Measurements from ENCODE around the gene NIM1K.

NIM1K gene

GRCh38 chr5:43190755-43191603 is 1.0 kb upstream of the NIM1K start:
- peak; percentile 42 for DNase-seq
- TF ChIP-seq CTCF (IDR thresholded peaks at IDR 0.05; ENCODE audit: low read depth, low read length, missing control alignments), result no peak
- no peaks in the 10 kb centered on the region for H3K36me3 ChIP-seq (replicated peaks)
- no peak overlapping the region for H3K27ac ChIP-seq
- H3K27me3 ChIP-seq (replicated peaks), result no peaks in the 10 kb centered on the region
- in situ Hi-C loops (cut with HindIII; ENCODE audit: low pct_ligation_motif_present, low sequenced_read_pairs), result no loop called here
- no peak overlapping the region for H3K4me3 ChIP-seq (ENCODE audit: low read depth, low read length)

GRCh38 chr5:43192558-43193180 is 644 bp downstream of the NIM1K start:
- Histone ChIP-seq H3K4me3 (ENCODE audit: low read depth, low read length) (peak overlapping the region; percentile 56), H3K36me3 (replicated peaks) (no peaks in the 10 kb centered on the region), H3K27ac (no peak overlapping the region), H3K27me3 (replicated peaks) (no peaks in the 10 kb centered on the region)
- TF ChIP-seq CTCF (IDR thresholded peaks at IDR 0.05; ENCODE audit: low read depth, low read length, missing control alignments), result no peak
- no peak for DNase-seq
- in situ Hi-C loops (cut with HindIII; ENCODE audit: low pct_ligation_motif_present, low sequenced_read_pairs), result no loop called here

- no peak for TF ChIP-seq CTCF (IDR thresholded peaks at IDR 0.05; ENCODE audit: low read depth, low read length, missing control alignments)
- Histone ChIP-seq H3K36me3 (replicated peaks) (no peaks in the 10 kb centered on the region), H3K4me3 (ENCODE audit: low read depth, low read length) (peak overlapping the region; percentile 56), H3K27ac (peak overlapping the region; percentile 68), H3K27me3 (replicated peaks) (no peaks in the 10 kb centered on the region)
- in situ Hi-C loops (cut with HindIII; ENCODE audit: low pct_ligation_motif_present, low sequenced_read_pairs), result no loop called here
- peak; percentile 92 for DNase-seq
Measured at GRCh38 chr5:43193181-43193893, 1.3 kb downstream of the NIM1K start.

GRCh38 chr5:43193894-43194265 is 1.9 kb downstream of the NIM1K start:
- in situ Hi-C loops (cut with HindIII; ENCODE audit: low pct_ligation_motif_present, low sequenced_read_pairs), result no loop called here
- H3K4me3 ChIP-seq (ENCODE audit: low read depth, low read length), result peak overlapping the region; percentile 23
- no peak for DNase-seq

GRCh38 chr5:43195670-43196265 is 3.7 kb downstream of the NIM1K start:
- Histone ChIP-seq H3K4me3 (ENCODE audit: low read depth, low read length) (no peak overlapping the region), H3K27ac (no peak overlapping the region), H3K36me3 (replicated peaks) (no peaks in the 10 kb centered on the region), H3K27me3 (replicated peaks) (no peaks in the 10 kb centered on the region)
- in situ Hi-C loops (cut with HindIII; ENCODE audit: low pct_ligation_motif_present, low sequenced_read_pairs), result no loop called here
- no peak for DNase-seq
- no peak for TF ChIP-seq CTCF (IDR thresholded peaks at IDR 0.05; ENCODE audit: low read depth, low read length, missing control alignments)

More at GRCh38 chr5:43193894-43194265, 1.9 kb downstream of the NIM1K start:
- no peak for TF ChIP-seq CTCF (IDR thresholded peaks at IDR 0.05; ENCODE audit: low read depth, low read length, missing control alignments)
- Histone ChIP-seq H3K27ac (peak overlapping the region; percentile 68), H3K36me3 (replicated peaks) (no peaks in the 10 kb centered on the region), H3K27me3 (replicated peaks) (no peaks in the 10 kb centered on the region)
